ENCODE data around the gene DYNC1H1.

DNA sequence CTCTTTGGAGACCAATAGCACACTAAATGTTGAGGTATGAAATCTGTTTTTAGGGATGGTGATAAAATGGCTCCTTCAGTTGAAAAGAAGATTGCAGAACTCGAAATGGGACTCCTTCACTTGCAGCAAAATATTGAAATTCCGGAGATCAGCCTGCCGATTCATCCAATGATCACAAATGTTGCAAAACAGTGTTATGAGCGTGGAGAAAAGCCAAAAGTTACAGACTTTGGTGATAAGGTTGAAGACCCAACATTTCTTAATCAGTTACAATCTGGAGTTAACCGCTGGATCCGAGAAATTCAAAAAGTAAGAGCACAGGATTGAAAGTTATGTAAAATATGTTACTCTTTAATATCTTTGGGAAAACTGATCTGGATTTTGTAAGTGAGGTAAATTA, 15.3 kb downstream of the DYNC1H1 start:
- no peak for TF ChIP-seq POLR2A (IDR thresholded peaks at IDR 0.05)
- TF ChIP-seq, protein P1, sequence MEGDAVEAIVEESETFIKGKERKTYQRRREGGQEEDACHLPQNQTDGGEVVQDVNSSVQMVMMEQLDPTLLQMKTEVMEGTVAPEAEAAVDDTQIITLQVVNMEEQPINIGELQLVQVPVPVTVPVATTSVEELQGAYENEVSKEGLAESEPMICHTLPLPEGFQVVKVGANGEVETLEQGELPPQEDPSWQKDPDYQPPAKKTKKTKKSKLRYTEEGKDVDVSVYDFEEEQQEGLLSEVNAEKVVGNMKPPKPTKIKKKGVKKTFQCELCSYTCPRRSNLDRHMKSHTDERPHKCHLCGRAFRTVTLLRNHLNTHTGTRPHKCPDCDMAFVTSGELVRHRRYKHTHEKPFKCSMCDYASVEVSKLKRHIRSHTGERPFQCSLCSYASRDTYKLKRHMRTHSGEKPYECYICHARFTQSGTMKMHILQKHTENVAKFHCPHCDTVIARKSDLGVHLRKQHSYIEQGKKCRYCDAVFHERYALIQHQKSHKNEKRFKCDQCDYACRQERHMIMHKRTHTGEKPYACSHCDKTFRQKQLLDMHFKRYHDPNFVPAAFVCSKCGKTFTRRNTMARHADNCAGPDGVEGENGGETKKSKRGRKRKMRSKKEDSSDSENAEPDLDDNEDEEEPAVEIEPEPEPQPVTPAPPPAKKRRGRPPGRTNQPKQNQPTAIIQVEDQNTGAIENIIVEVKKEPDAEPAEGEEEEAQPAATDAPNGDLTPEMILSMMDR (IDR thresholded peaks at IDR 0.05), result no peak
